ENCODE results near the gene WFDC5. TPM values are rescaled to one million over a fixed set of nuclear protein-coding genes. Genes with fewer than 3 reads are reported as not detected.

Gene WFDC5
- total RNA-seq, 1 experiment from 2014 or later = not detected

- H3K27me3 ChIP-seq = no peaks in the 10 kb centered on the region
- no peak for DNase-seq
- peaks cover 2% of the 10 kb centered on the region; the same call in 1 of the 2 replicates for H3K36me3 ChIP-seq
- H3K9me3 ChIP-seq = no peaks in the 10 kb centered on the region
- no peak overlapping the region for H3K4me3 ChIP-seq
Observed at GRCh38 chr20:45098103-45098773, 16.7 kb downstream of the WFDC5 start.

DNA sequence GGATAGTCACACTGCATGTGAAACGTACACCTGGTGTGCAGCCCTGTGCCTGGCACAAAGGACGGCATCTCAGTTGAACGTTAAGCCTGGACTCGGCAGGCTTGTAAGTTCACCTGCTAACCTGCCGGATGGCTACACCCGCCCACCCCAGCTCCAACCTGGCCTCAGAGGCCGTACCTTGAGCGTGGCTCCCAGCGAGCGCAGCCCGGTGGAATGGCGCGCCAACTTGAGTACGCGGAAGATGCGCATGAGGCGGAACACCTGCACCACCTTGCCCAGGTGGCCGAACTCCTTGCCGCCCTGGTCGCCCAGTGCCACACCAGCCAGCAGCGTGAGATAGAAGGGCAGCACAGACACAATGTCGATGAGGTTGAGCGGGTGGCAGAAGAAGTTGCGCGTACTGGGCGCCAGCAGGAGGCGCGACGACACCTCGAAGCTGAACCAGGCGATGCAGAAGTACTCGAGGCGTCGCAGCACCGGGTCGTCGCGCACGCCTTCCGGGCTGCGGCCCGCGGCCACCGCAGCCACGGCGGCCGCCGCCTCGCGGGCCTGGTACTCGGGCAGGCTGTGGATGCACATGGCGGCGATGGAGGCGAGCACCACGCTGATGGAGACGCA, 17.4 kb downstream of the WFDC5 start:
- DNase-seq = no peak
- H3K4me3 ChIP-seq = no peak overlapping the region

GRCh38 chr20:45096781-45097180, 18.2 kb downstream of the WFDC5 start:
- no peaks in the 10 kb centered on the region for H3K27me3 ChIP-seq
- H3K4me3 ChIP-seq = no peak overlapping the region
- DNase-seq = no peak
- peaks cover 2% of the 10 kb centered on the region; the same call in 1 of the 2 replicates for H3K36me3 ChIP-seq
- no peaks in the 10 kb centered on the region for H3K9me3 ChIP-seq

More for the DNA sequence above, 17.4 kb downstream of the WFDC5 start:
- no peaks in the 10 kb centered on the region for H3K9me3 ChIP-seq
- peaks cover 2% of the 10 kb centered on the region; the same call in 1 of the 2 replicates for H3K36me3 ChIP-seq
- H3K27me3 ChIP-seq = no peaks in the 10 kb centered on the region

GRCh38 chr20:45095805-45096238, 19.2 kb downstream of the WFDC5 start:
- Histone ChIP-seq H3K9me3 (no peaks in the 10 kb centered on the region), H3K4me3 (no peak overlapping the region), H3K36me3 (peaks cover 2% of the 10 kb centered on the region; the same call in 1 of the 2 replicates), H3K27me3 (no peaks in the 10 kb centered on the region)
- DNase-seq = peak; percentile 68

DNA sequence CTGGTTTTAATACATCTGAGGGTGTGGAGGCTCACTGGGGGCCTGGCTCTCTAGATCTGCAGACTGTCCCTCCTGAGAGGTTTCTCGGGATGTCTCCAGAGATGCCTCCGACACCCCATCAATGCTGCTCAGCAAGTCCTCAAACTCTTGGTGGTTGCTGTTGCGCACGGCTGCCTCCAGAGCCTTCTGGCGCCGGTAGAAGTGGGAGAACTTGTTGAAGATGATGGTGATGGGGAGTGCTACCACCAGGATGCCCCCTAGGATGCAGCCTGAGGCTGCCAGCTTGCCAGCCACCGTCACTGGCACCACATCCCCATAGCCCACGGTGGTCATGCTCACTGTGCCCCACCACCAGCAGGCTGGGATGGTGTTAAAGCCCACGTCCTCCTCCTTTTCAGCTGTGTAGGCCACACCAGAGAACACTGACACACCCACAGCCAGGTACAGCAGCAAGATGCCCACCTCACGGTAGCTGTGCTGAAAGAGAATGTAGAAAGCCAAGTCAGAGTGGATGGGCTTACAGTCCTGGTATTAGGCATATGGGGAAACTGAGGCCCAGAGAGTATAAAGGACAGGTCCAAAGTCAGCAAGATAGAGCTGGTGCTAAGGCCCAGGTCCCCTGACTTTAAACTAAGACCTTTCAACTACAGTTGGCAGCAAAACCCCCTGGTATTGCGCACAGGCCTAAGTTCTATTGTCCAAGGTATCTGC, 20.0 kb downstream of the WFDC5 start:
- no peaks in the 10 kb centered on the region for H3K27me3 ChIP-seq
- H3K9me3 ChIP-seq = no peaks in the 10 kb centered on the region
- H3K4me3 ChIP-seq = no peak overlapping the region
- DNase-seq = no peak
- peaks cover 5% of the 10 kb centered on the region for H3K36me3 ChIP-seq

DNA sequence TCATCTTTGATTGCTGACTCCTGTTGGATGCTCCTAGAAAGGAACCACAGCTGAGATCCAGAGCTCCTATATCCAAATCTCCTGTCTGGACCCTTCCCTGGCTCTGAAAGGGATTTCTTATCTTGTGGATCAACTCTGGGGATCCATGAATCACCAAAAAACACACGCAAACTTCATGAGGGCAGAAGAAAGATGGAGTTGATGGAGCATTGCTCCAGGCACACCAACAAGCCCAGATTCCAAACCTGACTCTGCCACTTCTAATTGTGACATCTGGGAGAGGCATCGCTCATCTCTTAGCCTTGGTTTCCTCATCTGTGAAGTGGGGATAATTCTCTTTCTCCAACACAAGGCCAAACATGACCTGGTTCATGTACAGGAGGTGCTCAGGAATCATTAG, 20.8 kb downstream of the WFDC5 start:
- Histone ChIP-seq H3K9me3 (no peaks in the 10 kb centered on the region), H3K36me3 (peaks cover 5% of the 10 kb centered on the region), H3K27me3 (no peaks in the 10 kb centered on the region), H3K4me3 (no peak overlapping the region)
- DNase-seq = no peak

DNA sequence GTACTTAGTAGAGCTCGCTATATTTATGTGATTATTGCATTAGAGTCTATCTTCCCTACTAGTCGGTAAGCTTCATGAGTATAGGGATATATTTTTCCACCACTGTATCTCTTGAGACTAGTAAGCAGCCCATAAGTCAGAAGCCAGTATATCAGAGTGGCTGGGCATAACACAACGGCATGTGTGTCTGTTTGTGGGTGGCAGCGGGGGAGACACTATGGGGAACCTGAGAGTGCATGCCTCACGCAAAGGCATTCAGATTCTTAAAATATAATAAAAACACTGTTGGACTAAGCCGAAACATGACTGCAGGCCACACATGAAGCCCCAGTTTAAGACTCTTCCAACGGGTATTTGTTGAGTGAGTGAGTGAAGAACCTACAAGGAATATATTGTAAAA, 22.1 kb downstream of the WFDC5 start:
- Histone ChIP-seq H3K4me3 (no peak overlapping the region), H3K36me3 (peaks cover 5% of the 10 kb centered on the region), H3K9me3 (no peaks in the 10 kb centered on the region), H3K27me3 (no peaks in the 10 kb centered on the region)
- DNase-seq = no peak

- Histone ChIP-seq H3K4me3 (no peak overlapping the region), H3K9me3 (no peaks in the 10 kb centered on the region), H3K36me3 (peaks cover 8% of the 10 kb centered on the region), H3K27me3 (no peaks in the 10 kb centered on the region)
- no peak for DNase-seq
Observed at GRCh38 chr20:45091366-45091765, 23.6 kb downstream of the WFDC5 start.

DNA sequence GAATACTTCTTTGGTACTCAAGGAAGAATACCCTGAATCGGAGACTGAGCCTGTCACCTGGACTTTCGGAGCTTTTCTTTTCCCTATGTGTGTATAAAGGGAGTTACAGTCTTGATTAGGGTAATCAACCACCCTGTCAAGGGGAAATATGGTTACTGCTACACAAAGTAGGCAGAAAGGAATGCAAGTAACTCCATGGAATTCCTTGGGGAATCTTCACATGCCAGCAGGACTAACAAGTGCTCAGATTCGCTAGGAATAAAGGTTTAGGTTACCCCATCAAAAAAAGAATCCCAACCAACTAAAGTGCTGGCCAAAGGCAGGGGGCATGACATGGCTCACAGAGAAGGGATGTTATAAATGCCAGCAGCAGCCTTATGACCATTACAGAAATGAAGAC, 24.5 kb downstream of the WFDC5 start:
- Histone ChIP-seq H3K36me3 (peaks cover 17% of the 10 kb centered on the region), H3K9me3 (no peaks in the 10 kb centered on the region), H3K4me3 (no peak overlapping the region), H3K27me3 (no peaks in the 10 kb centered on the region)
- no peak for DNase-seq

DNA sequence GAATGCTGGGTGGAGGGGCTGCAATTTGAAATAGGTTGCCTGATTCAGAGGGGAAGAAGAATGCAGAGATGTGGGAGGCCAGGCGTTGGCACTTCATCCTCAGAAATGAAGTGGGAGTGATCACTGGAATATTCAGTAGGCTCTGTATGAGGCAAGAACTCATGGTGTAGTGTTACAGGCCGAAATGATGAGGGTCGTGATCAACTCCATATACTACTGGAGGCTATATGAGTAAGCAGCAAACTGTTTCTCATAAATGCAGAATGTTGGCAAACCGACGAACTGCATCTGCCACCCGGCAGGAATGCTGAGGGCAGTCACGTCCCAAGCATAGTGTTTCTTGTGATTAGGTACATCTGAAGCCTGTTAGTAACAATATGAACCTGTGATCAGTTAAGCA, 26.7 kb downstream of the WFDC5 start:
- Histone ChIP-seq H3K4me3 (no peak overlapping the region), H3K9me3 (peaks cover 3% of the 10 kb centered on the region; the same call in 1 of the 2 replicates), H3K36me3 (peaks cover 19% of the 10 kb centered on the region), H3K27me3 (no peaks in the 10 kb centered on the region)
- peak; percentile 95 for DNase-seq

DNA sequence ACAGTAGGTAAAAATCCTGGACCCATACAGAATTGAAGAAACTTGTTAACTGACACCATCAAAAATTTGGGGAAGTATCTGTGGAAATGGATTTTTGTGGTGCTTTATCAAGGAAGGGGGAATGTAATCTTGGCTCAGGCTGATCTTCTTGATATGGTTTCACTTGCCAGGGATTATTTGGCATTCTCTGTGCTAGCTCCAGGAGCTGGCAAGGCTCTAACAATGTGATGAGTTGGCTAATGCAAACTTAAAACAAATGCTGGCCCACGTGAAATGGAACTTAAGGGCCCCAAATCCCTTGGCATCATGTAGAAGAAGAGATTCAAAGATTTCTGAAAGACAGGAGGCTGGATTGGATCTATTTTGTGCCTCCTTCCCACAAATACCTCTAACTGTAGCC, 27.2 kb downstream of the WFDC5 start:
- peaks cover 3% of the 10 kb centered on the region for H3K9me3 ChIP-seq
- H3K36me3 ChIP-seq = peaks cover 21% of the 10 kb centered on the region
- no peaks in the 10 kb centered on the region for H3K27me3 ChIP-seq
- H3K4me3 ChIP-seq = no peak overlapping the region
- peak; percentile 88 for DNase-seq

GRCh38 chr20:45087097-45087790, 27.7 kb downstream of the WFDC5 start:
- peak; percentile 51 for DNase-seq
- H3K36me3 ChIP-seq = peaks cover 26% of the 10 kb centered on the region
- no peak overlapping the region for H3K4me3 ChIP-seq

GRCh38 chr20:45085867-45086266, 29.1 kb downstream of the WFDC5 start:
- Histone ChIP-seq H3K4me3 (no peak overlapping the region), H3K36me3 (peaks cover 36% of the 10 kb centered on the region), H3K27me3 (no peaks in the 10 kb centered on the region), H3K9me3 (peaks cover 10% of the 10 kb centered on the region)
- DNase-seq = no peak

More at GRCh38 chr20:45087097-45087790, 27.7 kb downstream of the WFDC5 start:
- Histone ChIP-seq H3K27me3 (no peaks in the 10 kb centered on the region), H3K9me3 (peaks cover 7% of the 10 kb centered on the region)

DNA sequence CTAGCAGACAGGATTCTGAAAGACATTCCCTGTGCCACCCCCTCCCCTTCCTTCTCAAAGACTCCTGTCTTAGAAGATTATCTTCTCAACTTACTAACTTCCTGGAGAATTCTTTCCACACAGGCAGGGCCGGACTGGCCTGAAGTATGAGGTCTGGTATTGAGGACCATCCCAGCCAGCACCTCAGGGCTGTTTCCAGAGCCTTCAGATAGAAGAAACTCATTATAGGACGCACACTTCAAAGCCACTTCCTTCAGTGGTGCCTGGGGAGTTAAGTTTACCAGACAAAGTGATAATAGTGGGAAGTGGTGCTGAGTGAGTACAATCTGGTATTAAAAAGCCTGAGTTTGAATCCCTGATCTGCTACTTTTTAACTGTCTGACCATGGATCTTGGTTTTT, 29.7 kb downstream of the WFDC5 start:
- no peak for DNase-seq

DNA sequence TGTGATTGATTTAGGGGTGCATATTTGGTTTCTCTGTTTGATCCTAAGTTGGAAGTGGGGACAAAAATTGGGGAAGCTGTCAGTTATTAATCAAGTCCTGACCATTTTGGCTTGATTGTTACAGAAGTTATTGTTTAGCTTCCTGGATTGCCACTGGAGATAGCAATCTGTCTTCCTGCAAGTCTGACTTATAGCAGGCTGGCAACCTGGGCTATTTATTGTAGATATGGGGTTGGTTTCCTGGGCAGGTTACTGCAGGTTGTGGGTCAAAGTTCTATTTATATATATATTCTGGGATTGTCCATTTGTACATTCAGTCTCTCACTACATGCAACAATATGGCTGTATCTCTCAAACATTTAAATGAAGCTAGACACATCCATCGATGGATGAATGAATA, 31.8 kb downstream of the WFDC5 start:
- Histone ChIP-seq H3K36me3 (peaks cover 42% of the 10 kb centered on the region), H3K27me3 (no peaks in the 10 kb centered on the region), H3K9me3 (peaks cover 10% of the 10 kb centered on the region), H3K4me3 (no peak overlapping the region)
- DNase-seq = no peak

More for the DNA sequence above, 29.7 kb downstream of the WFDC5 start:
- peaks cover 10% of the 10 kb centered on the region for H3K9me3 ChIP-seq
- H3K4me3 ChIP-seq = no peak overlapping the region
- H3K36me3 ChIP-seq = peaks cover 38% of the 10 kb centered on the region
- H3K27me3 ChIP-seq = no peaks in the 10 kb centered on the region

GRCh38 chr20:45082468-45082867, 32.5 kb downstream of the WFDC5 start:
- H3K9me3 ChIP-seq = peaks cover 10% of the 10 kb centered on the region
- no peaks in the 10 kb centered on the region for H3K27me3 ChIP-seq
- H3K4me3 ChIP-seq = no peak overlapping the region
- no peak for DNase-seq
- H3K36me3 ChIP-seq = peaks cover 42% of the 10 kb centered on the region

Data from MG63 (cell line).